Measurements from ENCODE around the gene SCRT2. TPM values are rescaled to one million over a fixed set of nuclear protein-coding genes. Genes with fewer than 3 reads are reported as not detected.

Gene SCRT2
- polyA plus RNA-seq, 1 of the 3 experiments (the other 2 are of a cell fraction): not detected

DNA sequence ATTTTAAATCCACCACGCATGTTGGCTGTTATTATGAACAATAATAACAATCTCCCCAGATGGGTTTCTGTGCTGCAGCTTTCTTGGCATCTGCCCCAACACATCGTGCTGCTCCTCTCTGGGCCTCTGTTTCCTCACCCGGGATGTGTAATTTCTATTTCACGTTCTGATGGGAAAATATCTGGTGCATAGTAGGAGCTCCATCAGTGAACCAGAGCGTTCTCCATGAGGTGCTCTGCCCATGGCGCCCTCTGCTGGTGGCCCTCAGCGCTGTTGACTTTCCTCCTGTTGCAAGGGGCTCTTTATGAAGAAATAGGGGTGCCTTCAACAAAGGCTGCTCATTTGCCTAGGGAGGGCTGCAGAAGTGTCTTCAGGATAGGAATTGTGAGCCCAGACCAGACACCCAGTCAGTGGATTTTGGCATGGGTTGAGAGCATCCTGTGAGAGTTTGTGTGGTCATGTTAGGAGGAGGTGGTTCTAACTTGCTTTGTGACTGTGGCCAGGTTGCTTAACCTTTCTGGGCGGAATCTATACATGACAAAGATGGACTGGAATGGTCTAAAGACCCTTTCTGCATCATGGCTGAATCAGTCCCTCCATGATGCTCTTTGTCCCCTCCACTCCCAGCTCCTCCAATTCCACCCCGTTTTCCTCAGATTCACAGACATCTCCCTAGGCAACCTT is 8.1 kb downstream of the SCRT2 start:
- Histone ChIP-seq H3K27ac (ENCODE audit: low read depth in 2 of 2, low read length in 1 of 2) (no peak overlapping the region), H4K20me1 (ENCODE audit: insufficient read depth) (no peaks in the 10 kb centered on the region), H3K4me3 (ENCODE audit: low read depth in 2 of 2, low read length in 1 of 2) (peak overlapping the region in 1 of 2 experiments; percentile 17; a peak in 1 of 4 replicates), H3K4me2 (no peak overlapping the region), H3K4me1 (ENCODE audit: control insufficient read depth in 1 of 2, insufficient read depth in 2 of 2, low read depth in 1 of 2, low read length in 1 of 2) (no peaks in the 10 kb centered on the region; a peak in 1 of 4 replicates), H3K36me3 (replicated peaks in 1 of 2; ENCODE audit: control insufficient read depth in 1 of 2, insufficient read depth in 2 of 2, low read length in 1 of 2) (no peaks in the 10 kb centered on the region), H3F3A (replicated peaks; ENCODE audit: insufficient read depth) (no peaks in the 10 kb centered on the region), H3K9me2 (no peaks in the 10 kb centered on the region), H3K9me3 (no peaks in the 10 kb centered on the region), H2AFZ (ENCODE audit: low read depth) (no peak overlapping the region), H3K9ac (no peak overlapping the region), H3K27me3 (ENCODE audit: insufficient read depth) (no peaks in the 10 kb centered on the region), H3K79me2 (ENCODE audit: insufficient read depth) (no peaks in the 10 kb centered on the region)
- CTCF ChIA-PET: interaction anchor here (0.6 to 6.0 kb wide), 41 partner anchors 9 to 127 kb away, joined by 3 to 76 read pairs (median 5); partner anchors contain the start of genes SCRT2 and SRXN1
- POLR2A ChIA-PET: interaction anchor here (1.9 kb wide), 1 partner anchor 33 kb away, joined by 4 read pairs; no protein-coding TSS in a partner anchor
- WGBS (ENCODE audit: low lambda C conversion rate): 38% methylated on average over 9 of the region's 9 CpGs
- DNase-seq: peak; percentile 79
- TF ChIP-seq RAD21 (IDR thresholded peaks at IDR 0.05; ENCODE audit: low read length) (peak; percentile 56), MXI1 (IDR thresholded peaks at IDR 0.05; ENCODE audit: low read depth, low read length) (no peak), SMC3 (IDR thresholded peaks at IDR 0.05; ENCODE audit: low read depth, low read length) (peak; percentile 65), CTCF (IDR thresholded peaks at IDR 0.05) (peak; percentile 86)

DNA sequence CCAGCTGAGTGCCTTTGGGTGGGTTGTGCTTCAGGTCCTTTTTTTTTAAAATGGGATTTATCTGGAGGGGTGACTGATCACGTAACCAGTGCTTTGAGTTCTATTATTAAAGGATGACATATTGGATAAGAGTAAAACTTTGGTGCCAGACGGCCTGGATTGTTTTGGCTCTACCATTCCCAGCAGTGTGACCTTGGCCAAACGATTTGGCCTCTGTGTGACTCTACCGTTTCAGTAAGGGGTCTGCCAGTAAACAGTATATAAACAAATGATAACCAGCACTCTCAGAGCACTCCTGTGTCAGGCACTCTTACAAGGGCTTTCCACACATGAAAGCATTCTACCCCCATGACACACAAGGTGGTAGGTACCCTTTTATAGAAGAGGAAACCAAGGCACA is 8.7 kb downstream of the SCRT2 start:
- WGBS (ENCODE audit: low lambda C conversion rate): 39% methylated on average over 4 of the region's 4 CpGs
- H3K9me2 ChIP-seq: no peaks in the 10 kb centered on the region
- no peak overlapping the region for H3K9ac ChIP-seq
- no peak overlapping the region for H3K4me2 ChIP-seq
- H3K27me3 ChIP-seq (ENCODE audit: insufficient read depth): no peaks in the 10 kb centered on the region
- no peak overlapping the region for H3K27ac ChIP-seq (ENCODE audit: low read depth in 2 of 2, low read length in 1 of 2)
- H4K20me1 ChIP-seq (ENCODE audit: insufficient read depth): no peaks in the 10 kb centered on the region
- H3K9me3 ChIP-seq: no peaks in the 10 kb centered on the region
- no peak for DNase-seq
- H3K79me2 ChIP-seq (ENCODE audit: insufficient read depth): no peaks in the 10 kb centered on the region
- CTCF ChIA-PET: interaction anchor here (0.6 to 6.0 kb wide), 33 partner anchors 9 to 127 kb away, joined by 3 to 76 read pairs (median 7); partner anchors contain the start of genes SCRT2 and SRXN1
- H2AFZ ChIP-seq (ENCODE audit: low read depth): no peak overlapping the region
- H3F3A ChIP-seq (replicated peaks; ENCODE audit: insufficient read depth): no peaks in the 10 kb centered on the region
- H3K4me1 ChIP-seq (ENCODE audit: control insufficient read depth in 1 of 2, insufficient read depth in 2 of 2, low read depth in 1 of 2, low read length in 1 of 2): no peaks in the 10 kb centered on the region; a peak in 1 of 4 replicates
- no peak overlapping the region for H3K4me3 ChIP-seq (ENCODE audit: low read depth in 2 of 2, low read length in 1 of 2)
- no peak for TF ChIP-seq TCF12 (IDR thresholded peaks at IDR 0.05)
- TF ChIP-seq GATA2 (CRISPR knock-in tag; IDR thresholded peaks at IDR 0.05): no peak
- no peak for TF ChIP-seq ELF1 (IDR thresholded peaks at IDR 0.05)
- TF ChIP-seq RAD21 (IDR thresholded peaks at IDR 0.05; ENCODE audit: low read length): no peak
- TF ChIP-seq MXI1 (IDR thresholded peaks at IDR 0.05; ENCODE audit: low read depth, low read length): no peak
- TF ChIP-seq, protein P1, sequence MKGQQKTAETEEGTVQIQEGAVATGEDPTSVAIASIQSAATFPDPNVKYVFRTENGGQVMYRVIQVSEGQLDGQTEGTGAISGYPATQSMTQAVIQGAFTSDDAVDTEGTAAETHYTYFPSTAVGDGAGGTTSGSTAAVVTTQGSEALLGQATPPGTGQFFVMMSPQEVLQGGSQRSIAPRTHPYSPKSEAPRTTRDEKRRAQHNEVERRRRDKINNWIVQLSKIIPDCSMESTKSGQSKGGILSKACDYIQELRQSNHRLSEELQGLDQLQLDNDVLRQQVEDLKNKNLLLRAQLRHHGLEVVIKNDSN (IDR thresholded peaks at IDR 0.05; ENCODE audit: borderline replicate concordance, low read depth): no peak
- TF ChIP-seq CTCF (IDR thresholded peaks at IDR 0.05): no peak
- POLR2A ChIA-PET: interaction anchor here (1.9 kb wide), 1 partner anchor 33 kb away, joined by 4 read pairs; no protein-coding TSS in a partner anchor
- no peaks in the 10 kb centered on the region for H3K36me3 ChIP-seq (replicated peaks in 1 of 2; ENCODE audit: control insufficient read depth in 1 of 2, insufficient read depth in 2 of 2, low read length in 1 of 2)

Measured in SK-N-SH (cell line).